Inferior parietal cortex (tissue), 1 donor: Measurements from ENCODE around the gene COX10.
"Not testable (repeated sequence)": the region's sequence is repeated elsewhere in the genome, so short reads cannot be mapped to it uniquely, and the experiment has no call there.

Experiments
- DNase-seq: peaks from one replicate; pipeline ENCODE4 v3.0.0-alpha.2; 2016; ENCODE audit errors: extremely low spot score

The COX10 gene

GRCh38 chr17:14204546-14204945 lies 135.2 kb downstream of the COX10 start:
- DNase-seq: no peak

DNA sequence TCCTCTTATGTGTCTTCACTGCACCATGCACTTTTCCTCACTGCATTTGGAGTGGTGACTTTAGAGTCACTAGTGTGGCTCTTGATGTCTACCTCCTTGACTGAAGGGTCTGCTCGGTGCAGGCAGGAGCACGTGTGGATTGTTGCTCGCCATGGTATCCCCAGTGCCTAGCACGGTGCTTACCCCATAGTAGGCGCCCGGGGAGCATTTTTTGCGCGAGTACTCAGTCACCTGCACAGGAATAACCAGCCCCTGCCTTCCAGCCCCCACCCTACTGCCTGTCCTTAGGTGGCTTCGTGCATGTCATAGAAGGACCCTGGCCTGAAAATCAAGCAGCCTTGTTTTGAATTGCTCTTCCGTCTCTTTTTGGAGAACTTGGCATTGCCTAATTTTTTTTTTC lies 136.1 kb downstream of the COX10 start:
- no peak for DNase-seq

- no peak for DNase-seq
Measured at GRCh38 chr17:14205992-14206461, 136.7 kb downstream of the COX10 start.

DNA sequence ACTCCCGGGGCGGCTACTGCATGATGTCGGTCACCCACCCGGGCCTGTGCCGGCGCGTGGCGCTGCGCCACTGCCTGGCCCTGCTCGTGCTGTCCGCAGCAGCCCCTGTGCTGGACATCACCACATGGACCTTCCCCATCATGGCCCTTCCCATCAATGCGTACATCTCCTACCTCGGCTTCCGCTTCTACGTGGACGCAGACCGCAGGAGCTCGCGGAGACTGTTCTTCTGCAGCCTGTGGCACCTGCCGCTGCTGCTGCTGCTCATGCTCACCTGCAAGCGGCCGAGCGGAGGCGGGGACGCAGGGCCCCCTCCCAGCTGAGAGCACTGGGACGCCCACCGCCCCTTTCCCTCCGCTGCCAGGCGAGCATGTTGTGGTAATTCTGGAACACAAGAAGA lies 137.6 kb downstream of the COX10 start:
- no peak for DNase-seq

- DNase-seq: no peak
Measured at GRCh38 chr17:14207791-14208190, 138.5 kb downstream of the COX10 start.

DNA sequence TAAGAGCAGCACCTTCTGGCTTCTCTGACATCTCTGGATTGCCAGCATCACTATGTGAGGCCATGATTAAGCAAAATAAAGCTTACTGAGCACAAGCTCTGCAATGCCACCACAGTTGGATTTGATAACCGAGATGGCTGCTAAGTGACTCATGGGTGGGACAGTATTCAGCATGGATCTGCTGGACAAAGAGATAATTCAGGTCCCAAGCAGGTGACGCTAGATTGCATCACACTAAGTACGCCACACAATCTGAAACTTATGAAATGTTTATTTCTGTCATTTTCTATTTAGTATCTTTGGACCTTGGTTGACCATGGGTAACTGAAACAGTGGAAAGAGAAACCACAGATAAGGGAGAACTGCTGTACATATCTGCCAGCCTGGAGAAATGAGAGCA lies 139.9 kb downstream of the COX10 start:
- DNase-seq: no peak

DNA sequence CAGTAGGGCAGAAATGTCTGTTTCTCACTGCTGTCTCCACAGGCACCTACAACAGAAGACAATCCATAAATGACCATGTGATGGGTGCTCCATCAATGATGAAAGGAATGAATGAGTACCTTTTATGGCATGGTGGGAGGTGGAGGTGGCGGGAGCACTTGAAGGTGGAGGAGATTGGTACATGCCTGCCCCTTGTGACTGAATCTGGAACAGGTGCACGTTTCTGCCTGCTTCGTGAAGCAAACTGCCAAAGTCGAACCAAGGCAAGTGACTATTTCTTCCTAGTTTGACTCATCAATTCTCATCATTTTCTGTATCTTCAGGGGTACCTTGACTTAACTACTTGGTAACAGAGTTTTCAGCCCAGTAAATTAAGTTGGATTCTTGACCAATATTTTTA lies 141.9 kb downstream of the COX10 start:
- no peak for DNase-seq

DNA sequence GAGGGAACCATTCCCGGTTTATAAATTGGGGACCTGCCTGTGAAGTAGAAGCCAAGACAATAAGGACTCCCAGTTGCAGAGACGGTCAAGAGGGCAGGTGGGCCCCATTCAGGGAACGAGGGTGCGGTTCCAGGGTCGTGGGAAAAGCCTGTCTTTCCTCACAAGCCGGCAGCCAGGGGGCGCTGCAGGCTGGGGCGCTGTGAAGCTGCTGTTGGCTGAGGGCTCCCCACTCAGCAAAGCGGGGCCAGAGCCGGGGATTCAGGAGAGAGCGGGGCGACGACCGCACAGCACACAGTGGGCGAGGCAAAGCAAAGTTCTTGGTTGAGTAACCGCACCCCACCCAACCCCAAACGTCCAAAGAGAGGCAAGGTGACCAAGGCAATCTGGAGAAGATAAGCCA lies 142.5 kb downstream of the COX10 start:
- no peak for DNase-seq

GRCh38 chr17:14212401-14212800 lies 143.1 kb downstream of the COX10 start:
- DNase-seq: no peak

GRCh38 chr17:14214271-14214670 lies 145.0 kb downstream of the COX10 start:
- DNase-seq: no peak

- no peak for DNase-seq
Measured at GRCh38 chr17:14222611-14223010, 153.3 kb downstream of the COX10 start.

DNA sequence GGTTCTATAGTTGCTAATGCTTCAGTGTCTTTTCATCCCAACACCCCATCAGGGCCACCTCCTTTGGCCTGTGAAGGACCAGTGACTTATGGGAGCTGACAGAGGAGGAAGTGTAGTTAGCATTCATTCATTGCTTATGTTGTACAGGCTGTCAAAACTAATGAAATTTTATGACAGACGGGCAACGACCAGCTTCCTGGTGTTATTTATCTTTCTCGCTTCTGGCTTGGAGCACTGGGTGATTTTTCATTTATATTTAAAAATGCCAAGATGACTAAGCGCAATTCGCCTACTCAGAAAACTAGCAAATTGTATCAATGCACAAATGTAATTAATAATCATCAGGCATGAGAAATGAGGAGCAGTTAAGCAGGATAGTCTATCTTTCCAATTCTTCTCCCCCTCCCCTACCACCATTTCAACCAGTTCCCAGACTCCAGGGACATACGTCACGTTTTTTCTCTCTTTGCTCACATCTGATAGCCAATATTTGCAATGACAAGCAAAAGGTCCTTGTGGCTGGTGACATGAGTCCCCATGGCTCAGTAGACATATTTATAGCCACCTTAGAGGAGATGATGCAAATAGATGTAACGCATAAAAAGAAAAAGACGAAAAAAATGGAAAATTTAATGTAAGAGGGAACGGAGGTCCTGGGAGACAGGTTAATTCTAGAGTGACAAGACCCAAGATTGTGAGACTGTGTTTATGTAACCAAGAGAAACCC lies 156.1 kb downstream of the COX10 start:
- no peak for DNase-seq

DNA sequence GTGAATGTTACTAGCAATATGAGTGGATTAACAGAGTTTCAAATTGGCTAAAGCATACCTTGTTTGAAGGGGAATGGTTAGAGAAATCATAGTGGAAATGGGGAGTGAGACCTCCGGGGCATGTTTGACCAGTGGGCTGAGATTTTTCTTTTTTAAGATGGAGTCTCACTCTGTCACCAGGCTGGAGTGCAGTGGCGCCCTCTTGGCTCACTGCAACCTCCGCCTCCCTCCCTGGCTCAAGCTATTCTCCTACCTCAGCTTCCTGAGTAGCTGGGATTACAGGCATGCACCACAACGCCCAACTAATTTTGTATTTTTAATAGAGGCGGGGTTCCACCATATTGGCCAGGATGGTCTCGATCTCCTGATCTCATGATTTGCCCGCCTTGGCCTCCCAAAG lies 157.7 kb downstream of the COX10 start:
- DNase-seq: no peak

GRCh38 chr17:14228903-14229302 lies 159.6 kb downstream of the COX10 start:
- DNase-seq: no peak

DNA sequence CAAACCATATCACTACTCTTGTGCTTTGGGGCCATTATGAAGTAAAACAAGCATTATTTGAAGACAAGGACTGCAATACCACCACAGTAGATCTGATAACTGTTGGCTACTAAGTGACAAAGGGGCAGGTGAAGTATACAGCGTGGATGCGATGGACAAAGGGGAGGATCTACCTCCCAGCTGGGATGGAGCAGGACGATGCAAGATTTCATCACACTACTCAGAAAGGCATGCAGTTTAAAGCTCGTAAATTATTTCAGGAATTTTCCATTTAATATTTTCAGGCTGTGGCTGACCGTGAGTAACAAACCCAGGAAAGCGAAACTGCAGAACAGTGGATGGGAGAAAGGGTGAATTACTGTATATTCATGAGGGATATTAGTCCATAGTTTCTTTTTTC lies 161.9 kb downstream of the COX10 start:
- DNase-seq: not testable (repeated sequence)

GRCh38 chr17:14235047-14235446 lies 165.7 kb downstream of the COX10 start:
- not testable (repeated sequence) for DNase-seq

DNA sequence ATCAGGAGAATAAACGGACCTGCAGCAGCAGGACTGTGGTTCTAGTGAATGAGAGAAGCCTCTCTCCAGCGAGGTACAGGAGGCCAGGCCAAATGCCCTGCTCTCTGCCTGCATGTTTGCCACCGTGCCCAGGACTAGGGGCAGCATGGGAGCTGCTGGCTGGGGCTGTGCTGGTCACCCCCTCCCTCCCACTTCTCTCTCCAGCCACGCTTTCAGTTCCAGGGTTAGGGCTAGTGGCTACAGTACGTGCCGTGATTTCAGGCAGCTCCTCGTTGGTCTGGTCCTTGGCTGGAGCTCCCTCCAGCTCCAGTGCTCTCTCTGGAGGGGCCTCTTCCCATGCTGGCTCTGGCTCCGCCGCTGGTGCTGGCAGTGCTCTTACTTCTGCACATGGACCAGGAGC lies 166.7 kb downstream of the COX10 start:
- not testable (repeated sequence) for DNase-seq

GRCh38 chr17:14236762-14237161 lies 167.5 kb downstream of the COX10 start, which contains the start of gene CDRT15:
Gene CDRT15 (minus strand): TSS chr17:14236862. CDS start chr17:14236833, 29 bp downstream.
- DNase-seq: not testable (repeated sequence)

DNA sequence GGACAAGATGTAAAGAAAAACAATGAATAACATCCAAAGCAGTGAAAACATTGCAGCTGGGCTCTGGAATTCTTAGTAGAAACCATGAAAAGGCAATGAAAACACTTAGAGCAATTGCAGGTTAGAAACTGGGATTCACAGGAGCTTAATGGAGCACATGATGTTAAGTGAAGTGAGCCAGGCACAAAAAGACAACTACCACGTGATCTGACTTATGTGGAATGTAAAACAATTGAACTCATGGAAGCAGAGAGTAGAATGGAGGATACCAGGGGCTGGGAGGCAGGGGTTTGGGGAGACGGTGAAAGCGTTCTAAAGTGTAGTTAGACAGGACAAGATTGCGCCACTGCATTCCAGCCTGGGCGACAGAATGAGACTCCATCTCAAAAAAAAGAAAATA lies 170.0 kb downstream of the COX10 start:
- not testable (repeated sequence) for DNase-seq

GRCh38 chr17:14245002-14245401 lies 175.7 kb downstream of the COX10 start:
- no peak for DNase-seq

DNA sequence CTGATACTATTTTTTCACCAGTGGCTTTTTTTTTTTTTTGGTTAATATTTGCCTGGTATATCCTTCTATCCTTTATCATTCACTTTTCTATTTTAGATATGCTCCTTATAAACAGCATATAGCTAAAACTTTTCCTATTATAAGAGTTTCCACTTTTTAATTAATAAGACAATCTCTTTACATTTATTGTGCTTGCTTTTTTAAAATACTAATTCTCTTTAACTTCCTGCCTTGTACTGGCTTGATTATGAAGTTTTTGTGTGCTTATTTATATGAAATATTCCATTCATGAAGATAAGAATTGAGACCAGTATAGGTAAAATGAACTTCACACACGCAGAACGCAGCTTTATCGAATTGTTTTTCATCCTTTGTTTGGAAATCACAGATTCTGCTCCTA lies 176.3 kb downstream of the COX10 start:
- DNase-seq: no peak
